ENCODE results near the gene PLCL1.
"Not testable (repeated sequence)": the region's sequence is repeated elsewhere in the genome, so short reads cannot be mapped to it uniquely, and the experiment has no call there.

PLCL1 gene

GRCh38 chr2:198000417-198000816 is 196.0 kb downstream of the PLCL1 start:
- DNase-seq (ENCODE audit: low read depth) = no peak

GRCh38 chr2:198004173-198004572 is 199.8 kb downstream of the PLCL1 start:
- DNase-seq (ENCODE audit: low read depth) = no peak

GRCh38 chr2:198004921-198005829 is 200.8 kb downstream of the PLCL1 start:
- no peak for DNase-seq (ENCODE audit: low read depth)

GRCh38 chr2:198006733-198007132 is 202.3 kb downstream of the PLCL1 start:
- DNase-seq (ENCODE audit: low read depth) = no peak

- no peak for DNase-seq (ENCODE audit: low read depth)
Measured at GRCh38 chr2:198008230-198008629, 203.8 kb downstream of the PLCL1 start.

GRCh38 chr2:198012025-198012424 is 207.6 kb downstream of the PLCL1 start:
- DNase-seq (ENCODE audit: low read depth) = no peak

GRCh38 chr2:198016243-198016642 is 211.8 kb downstream of the PLCL1 start:
- DNase-seq (ENCODE audit: low read depth) = no peak

- DNase-seq (ENCODE audit: low read depth) = no peak
Measured at GRCh38 chr2:198017068-198017467, 212.7 kb downstream of the PLCL1 start.

- no peak for DNase-seq (ENCODE audit: low read depth)
Measured at GRCh38 chr2:198028955-198029354, 224.6 kb downstream of the PLCL1 start.

GRCh38 chr2:198029576-198029975 is 225.2 kb downstream of the PLCL1 start:
- DNase-seq (ENCODE audit: low read depth) = not testable (repeated sequence)

GRCh38 chr2:198033626-198034025 is 229.2 kb downstream of the PLCL1 start:
- no peak for DNase-seq (ENCODE audit: low read depth)

GRCh38 chr2:198036029-198036879 is 231.9 kb downstream of the PLCL1 start:
- DNase-seq (ENCODE audit: low read depth) = no peak

- DNase-seq (ENCODE audit: low read depth) = no peak
Measured at GRCh38 chr2:198040835-198041234, 236.4 kb downstream of the PLCL1 start.

GRCh38 chr2:198042189-198042588 is 237.8 kb downstream of the PLCL1 start:
- DNase-seq (ENCODE audit: low read depth) = no peak

- DNase-seq (ENCODE audit: low read depth) = no peak
Measured at GRCh38 chr2:198044777-198045176, 240.4 kb downstream of the PLCL1 start.

GRCh38 chr2:198045227-198045626 is 240.8 kb downstream of the PLCL1 start:
- DNase-seq (ENCODE audit: low read depth) = no peak

- no peak for DNase-seq (ENCODE audit: low read depth)
Measured at GRCh38 chr2:198052741-198053140, 248.3 kb downstream of the PLCL1 start.

GRCh38 chr2:198053148-198053547 is 248.8 kb downstream of the PLCL1 start:
- no peak for DNase-seq (ENCODE audit: low read depth)

- no peak for DNase-seq (ENCODE audit: low read depth)
Measured at GRCh38 chr2:198053776-198054175, 249.4 kb downstream of the PLCL1 start.

GRCh38 chr2:198054299-198054698 is 249.9 kb downstream of the PLCL1 start:
- DNase-seq (ENCODE audit: low read depth) = peak; percentile 7

GRCh38 chr2:198055716-198056115 is 251.3 kb downstream of the PLCL1 start:
- DNase-seq (ENCODE audit: low read depth) = no peak

GRCh38 chr2:198056836-198057235 is 252.4 kb downstream of the PLCL1 start:
- DNase-seq (ENCODE audit: low read depth) = no peak

- no peak for DNase-seq (ENCODE audit: low read depth)
Measured at GRCh38 chr2:198059800-198060199, 255.4 kb downstream of the PLCL1 start.
